C4-2B (cell line): ENCODE measurements around the gene SLC25A1.

Source experiments
- CTCF ChIP-seq: fragments of 450-650 bp; conservative IDR thresholded peaks from 2 replicates; pipeline ENCODE4 v1.5.1; 2017; ENCODE audit warnings: mild to moderate bottlenecking
- ZFX ChIP-seq: fragments of 450-650 bp; IDR thresholded peaks from 2 replicates; pipeline ENCODE4 v1.6.1; 2017

DNA sequence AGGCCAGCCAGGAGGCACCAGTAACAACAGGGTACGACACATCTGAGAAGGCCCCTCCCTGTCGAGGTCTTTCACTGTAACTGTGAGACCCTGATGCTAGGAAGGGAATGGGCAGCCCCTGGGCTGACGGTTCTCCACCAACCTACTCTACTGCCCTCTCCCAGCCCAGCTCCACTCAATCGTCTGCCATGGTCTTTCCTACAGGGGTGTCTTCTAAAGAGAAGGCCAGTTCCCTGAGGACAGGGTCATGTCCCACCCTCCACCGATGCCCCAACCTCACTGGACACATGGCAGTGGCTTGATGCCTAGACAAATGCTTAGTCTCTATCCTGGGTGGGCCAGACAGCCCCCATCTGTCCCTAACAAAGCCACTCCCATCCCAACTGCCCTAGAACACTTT, 46.0 kb upstream of the SLC25A1 start:
- TF ChIP-seq CTCF (no peak), ZFX (no peak)
